ENCODE measurements around the gene OSBP2.

Gene OSBP2

DNA sequence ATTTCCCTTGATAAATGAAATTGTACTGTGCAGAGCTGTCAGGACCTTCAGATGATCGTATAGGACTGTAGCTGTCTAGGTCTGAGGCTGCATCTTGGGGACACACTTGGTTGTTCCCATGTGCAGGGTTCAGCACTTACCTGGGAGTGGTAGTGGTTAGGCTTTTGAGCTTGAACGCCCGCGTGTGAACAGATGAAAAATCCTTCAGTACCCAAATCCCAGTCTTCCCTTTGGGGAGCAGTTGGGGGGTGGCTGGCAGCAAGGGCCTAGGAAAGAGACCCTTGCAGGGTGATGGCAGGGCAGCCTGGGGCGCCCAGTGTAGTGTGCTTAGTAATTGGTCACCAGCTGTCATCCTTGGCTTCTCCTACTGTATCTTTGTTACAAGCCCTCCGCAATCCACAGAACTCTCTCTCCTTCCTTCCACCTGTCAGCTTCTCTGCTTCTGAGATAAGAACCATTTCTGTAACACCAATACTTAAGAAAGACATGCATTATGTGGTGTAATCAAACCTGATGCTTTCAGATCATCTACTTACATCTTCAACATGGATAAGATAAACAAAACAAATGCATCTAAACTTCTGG, 209.3 kb downstream of the OSBP2 start:
- no peak for DNase-seq (ENCODE audit: low read depth)

DNA sequence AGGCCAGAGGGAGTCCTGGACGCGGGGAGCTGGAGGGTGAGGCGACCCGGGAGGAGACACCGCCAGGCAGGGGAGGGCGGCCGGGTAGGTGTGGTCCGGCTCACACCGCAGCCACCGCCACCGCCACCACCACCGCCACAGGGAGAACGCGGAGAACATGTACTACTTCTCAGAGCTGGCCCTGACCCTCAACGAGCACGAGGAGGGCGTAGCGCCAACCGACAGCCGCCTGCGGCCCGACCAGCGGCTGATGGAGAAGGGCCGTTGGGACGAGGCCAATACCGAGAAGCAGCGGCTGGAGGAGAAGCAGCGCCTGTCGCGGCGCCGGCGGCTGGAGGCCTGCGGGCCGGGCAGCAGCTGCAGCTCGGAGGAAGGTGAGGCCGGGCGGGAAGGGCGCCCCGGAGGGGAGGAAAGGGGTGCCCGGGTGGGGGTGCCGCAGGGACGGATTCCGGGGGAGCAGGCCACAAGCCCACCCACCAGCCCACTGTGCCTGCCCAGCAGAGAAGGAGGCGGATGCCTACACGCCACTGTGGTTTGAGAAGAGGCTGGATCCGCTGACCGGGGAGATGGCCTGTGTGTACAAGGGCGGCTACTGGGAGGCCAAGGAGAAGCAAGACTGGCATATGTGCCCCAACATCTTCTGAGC, 211.1 kb downstream of the OSBP2 start:
- DNase-seq (ENCODE audit: low read depth) = no peak

DNA sequence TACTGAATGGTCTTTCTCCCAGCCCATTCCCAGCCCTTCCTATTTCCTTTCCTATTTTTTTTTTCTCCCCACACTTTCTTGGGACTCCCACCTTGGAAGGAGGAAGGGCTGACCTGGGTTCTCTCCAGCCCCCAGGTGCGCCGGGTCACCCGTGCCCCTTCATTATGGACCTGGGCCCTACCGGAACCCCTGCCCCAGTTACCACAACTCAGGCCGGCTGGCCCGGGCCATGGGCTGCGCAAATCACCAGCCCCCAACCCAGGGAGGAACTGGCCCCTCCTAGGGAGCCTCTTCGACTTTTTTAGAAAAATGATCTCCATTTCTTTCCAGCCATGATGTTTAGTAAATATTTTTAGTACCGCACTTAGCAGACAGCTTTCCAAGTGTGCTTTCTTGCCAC, 211.7 kb downstream of the OSBP2 start:
- DNase-seq (ENCODE audit: low read depth) = no peak

DNA sequence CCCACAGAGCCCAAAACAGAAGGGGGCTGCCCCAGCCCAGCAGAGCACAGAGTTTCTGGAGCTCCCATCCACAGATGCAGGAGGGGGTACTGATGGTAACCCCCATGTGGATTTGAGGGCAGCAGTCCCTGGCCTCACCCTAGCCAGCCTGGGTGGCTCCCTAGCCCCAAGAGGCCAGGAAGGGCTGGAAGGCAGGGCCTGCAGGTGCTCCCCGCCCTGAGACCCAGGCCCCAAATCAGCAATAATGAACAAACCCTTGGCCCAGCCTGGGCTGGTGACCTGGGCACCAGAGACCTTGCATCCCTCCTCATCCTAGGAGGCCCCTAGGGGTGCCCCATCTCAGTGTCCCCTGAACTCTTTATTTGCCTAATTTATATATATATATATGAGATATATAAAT, 212.3 kb downstream of the OSBP2 start:
- DNase-seq (ENCODE audit: low read depth) = no peak

DNA sequence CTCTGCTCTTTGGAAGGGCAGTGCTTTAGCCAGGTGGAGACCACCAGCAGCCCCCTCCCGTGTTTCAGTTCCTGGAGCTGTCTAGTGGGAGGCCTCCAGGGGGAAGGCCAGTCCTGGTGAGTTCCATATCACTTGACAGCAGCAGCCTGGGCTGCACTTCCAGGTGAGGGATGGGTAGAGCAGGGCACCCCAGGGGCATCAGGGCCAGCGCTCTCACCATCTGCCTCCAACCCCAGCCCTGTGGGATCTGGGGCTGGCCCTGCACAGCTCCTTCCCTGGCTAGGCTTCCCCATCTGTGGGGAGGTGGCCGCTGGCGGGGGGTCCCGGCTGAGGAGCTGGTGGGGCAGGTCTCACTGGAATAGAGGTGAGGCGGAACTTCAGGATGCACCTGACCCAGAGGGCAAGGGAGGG, 213.4 kb downstream of the OSBP2 start:
- DNase-seq (ENCODE audit: low read depth) = no peak

DNA sequence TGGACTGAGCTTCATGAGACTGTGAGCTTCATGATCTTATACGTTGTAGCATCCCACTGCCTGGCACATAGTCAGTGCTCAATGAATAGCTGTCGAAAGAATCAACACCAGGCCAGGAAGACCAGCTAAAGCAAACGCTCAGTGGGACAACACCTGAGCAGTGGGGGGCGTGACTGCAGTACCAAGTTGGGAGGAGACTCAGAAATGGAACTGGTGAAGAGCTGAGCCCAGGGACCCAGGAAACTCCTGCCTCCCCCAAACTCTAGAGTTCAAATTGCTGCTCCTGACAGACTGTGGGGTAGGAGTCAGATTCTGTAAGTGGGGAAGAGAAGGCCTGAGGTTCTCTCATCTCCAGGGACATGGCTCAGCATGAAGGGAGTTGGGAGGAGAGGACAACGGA, 214.6 kb downstream of the OSBP2 start:
- DNase-seq (ENCODE audit: low read depth) = no peak

DNA sequence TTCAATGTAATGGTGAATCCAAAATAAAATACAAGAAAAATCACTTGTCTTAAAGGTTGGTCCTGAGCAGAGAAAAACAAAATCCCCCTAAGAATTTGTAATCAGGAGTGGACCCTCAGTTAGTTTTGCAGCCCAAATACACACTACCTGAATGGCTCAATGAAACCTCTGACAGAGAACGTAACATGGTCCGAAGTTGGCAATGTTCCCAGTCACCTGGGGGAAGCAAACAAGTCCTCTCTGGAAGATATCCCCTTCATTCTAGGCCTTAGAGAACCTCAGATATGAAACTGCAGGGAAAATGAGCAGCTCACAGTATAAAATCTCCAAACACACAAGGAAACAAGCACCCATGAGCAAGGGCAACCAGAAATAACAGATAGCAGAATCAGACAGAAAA, 215.7 kb downstream of the OSBP2 start:
- no peak for DNase-seq (ENCODE audit: low read depth)

DNA sequence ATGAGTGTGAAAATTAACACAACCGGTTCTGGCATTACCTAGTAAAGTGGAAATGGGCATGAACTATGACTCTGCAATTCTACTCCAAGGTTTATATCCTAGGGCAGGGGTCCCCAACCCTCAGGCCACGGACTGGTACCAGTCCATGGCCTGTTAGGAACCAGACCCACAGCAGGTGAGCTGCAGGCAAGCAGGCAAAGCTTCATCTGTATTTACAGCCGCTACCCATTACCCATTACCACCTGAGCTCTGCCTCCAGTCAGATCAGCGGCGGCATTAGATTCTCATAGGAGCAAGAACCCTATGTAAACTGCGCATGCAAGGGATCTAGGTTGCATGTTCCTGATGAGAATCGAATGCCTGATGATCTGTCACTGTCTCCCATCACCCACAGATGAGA, 224.1 kb downstream of the OSBP2 start:
- DNase-seq (ENCODE audit: low read depth) = no peak

DNA sequence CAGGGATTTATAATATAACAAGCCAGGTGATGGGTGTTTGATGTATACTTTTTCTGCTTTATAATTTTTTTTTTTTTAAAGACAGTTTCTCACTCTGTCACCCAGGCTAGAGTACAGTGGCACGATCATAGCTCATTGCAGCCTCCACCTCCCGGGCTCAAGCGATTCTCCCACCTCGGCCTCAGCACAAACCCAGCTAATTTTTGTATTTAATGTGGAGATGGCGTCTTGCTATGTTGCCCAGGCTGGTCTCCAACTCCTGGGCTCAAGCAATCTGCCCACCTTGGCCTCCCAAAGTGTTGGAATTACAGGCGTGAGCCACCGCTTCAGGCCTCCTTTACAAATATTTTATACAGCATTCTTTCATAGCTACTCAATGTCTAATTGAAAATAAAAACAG, 225.3 kb downstream of the OSBP2 start:
- DNase-seq (ENCODE audit: low read depth) = no peak

DNA sequence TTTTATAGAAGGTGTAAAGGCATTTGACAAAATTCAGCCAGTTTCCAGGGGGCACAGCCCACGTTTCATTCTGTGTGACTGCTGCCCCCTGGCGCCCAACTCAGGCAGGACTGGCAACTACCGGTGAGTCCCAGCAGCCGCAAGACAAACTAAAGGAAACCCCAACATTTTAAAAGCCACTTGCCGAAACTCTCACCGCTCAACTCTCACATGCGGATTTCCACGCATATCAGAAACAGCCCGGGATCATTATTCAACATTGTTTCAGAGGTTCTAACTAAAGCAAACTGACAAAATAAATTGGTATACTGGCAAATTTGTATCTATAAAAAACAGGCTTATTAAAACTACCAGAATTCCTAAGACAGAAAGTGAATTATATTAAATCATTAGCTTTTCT, 225.7 kb downstream of the OSBP2 start:
- peak; percentile 88 for DNase-seq (ENCODE audit: low read depth)

DNA sequence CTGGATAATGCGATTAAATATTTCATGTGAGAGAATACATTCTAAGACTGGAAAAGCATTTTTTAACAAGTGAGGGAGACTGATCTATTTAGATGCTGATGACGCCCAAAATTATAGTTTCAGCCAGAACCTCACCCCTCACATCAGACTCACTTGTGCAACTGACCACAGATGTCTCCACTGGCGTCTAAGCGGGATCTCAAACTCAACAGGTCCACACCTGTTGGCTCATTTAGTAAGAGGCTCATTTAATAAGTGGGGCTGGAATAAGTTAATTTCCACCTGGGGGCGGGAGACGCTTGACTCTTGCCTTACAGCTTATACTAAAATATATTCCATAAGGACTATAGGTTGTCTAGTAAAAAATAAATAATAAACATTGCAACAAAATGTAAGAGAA, 226.4 kb downstream of the OSBP2 start:
- no peak for DNase-seq (ENCODE audit: low read depth)

DNA sequence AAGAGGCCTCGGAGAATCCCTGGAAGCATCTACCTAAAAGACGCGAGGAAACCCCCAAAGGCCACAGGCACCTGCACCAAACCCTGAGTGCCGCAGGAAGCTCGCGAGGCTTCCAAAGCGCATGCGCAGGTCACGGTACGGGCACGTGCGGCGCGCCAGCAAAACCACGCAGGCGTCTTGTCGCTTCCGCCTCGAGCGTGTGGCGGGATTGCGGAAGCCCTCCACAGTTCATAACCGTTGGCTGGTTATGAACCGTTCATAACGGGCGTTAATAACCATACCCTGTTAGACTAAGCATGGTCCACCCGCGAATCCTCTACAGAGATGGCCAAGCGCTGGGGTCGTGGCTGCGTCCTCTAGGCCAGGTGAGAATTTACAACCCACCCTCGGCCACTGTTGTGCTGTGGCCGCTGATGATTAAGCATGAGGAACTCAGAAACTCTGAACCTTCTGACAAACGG, 227.5 kb downstream of the OSBP2 start:
- DNase-seq (ENCODE audit: low read depth) = peak; percentile 81

DNA sequence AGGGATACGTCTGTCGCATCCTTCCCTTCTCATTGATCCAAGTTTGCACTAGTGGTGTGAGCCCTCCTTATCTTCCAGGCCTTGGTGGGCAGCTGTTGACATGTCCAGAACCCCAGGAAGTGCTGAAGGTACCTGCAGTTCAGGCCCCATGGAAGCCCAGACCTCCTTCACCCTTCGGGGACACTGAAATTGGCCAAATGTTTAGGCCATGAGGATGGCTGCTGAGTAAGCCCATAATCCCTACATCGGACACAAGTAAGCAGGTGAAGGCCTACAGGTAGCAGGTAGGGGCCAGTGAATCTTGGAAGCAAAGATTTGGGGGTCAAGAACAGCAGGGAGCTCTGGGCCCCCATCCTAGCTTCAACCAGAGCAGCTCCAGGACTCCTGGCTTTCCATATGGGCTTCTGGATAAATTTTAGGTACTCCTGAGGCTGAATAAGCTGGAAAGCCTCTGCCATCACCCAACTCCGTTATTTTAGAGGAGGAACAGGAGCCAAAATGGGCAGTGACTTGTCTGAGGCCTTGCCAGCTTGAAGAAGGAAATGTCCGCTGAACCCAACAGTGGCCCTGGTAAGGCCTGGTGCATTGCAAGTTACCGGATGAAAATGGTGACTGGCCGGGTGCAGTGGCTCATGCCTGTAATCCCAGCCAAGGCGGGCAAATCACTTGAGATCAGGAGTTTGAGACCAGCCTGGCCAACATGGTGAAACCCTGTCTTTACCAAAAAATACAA, 228.7 kb downstream of the OSBP2 start:
- no peak for DNase-seq (ENCODE audit: low read depth)

DNA sequence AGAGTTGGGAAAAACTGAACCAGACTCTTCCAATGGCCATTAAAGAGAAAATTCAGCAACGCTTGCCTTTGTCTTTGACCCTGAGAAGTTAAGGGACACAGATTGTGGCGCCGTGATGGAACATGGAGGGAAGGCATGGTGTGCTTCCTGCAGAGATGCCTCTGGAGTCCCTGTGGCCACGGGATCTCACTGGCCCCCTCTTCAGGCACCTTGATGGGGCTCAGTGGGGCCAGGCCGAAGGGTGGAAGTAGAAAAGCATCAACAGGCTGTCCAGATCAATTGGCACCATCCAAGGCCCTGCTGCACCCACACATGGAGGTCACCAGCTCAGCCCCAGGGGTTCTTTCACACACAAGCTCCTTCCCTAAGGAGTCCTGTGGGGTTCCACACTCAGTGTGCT, 231.0 kb downstream of the OSBP2 start:
- no peak for DNase-seq (ENCODE audit: low read depth)

DNA sequence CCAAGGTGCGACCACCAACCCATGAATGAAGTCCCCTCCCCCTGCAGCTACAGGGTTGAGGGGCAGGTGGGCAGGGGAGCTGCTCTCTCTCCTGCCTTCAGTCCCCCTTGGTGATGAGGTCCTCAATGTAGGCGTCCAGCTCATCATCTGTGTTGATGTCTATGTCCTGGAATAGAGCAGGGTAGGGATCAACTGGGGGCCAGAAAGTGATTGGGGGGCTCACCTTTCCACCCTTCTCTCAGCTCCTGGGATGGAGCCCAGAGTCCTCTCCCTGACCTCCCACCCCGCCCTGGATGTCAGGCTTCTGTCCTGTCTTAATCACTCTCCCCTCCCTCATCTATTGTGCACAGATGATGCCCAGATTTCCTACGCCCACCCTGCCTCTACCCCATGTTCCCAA, 232.0 kb downstream of the OSBP2 start:
- no peak for DNase-seq (ENCODE audit: low read depth)

DNA sequence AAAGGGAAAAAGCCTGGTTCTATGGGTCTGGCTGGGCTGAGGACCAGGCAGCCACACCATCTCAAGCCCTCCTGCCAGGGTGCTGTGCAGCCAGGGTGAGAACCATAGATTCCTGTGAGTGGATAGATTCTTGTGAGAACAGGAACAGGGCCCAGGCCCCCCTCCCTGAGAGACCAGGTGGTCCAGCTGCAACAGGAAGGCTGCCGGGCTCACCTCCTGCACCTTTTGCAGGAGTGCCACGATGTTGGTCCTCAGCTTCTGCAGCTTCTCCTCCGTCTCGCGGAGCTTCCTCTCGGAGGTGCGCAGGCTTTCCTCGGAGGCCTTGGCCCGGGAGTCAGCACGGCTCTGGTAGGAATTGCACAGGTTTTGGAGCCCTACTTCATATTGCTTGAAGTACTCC, 233.1 kb downstream of the OSBP2 start:
- no peak for DNase-seq (ENCODE audit: low read depth)

DNA sequence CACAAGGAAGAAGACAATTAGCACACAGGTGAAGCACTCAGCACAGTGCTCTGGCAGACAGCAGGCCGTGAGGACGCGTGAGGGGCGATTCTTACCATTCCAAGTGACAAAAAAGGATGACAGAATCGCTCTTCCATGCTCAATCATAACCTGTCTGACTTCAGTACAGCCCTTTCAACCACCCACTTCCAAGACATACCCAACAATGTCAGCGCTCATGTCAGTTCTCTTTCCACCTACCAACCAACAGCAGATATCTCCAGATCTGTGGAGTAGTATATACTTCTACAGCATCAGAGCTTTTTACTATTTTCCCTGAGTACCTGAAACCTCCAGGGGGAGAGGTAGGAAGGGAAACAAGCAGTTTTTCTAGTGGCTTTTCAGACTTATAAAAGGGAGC, 233.7 kb downstream of the OSBP2 start:
- DNase-seq (ENCODE audit: low read depth) = no peak

DNA sequence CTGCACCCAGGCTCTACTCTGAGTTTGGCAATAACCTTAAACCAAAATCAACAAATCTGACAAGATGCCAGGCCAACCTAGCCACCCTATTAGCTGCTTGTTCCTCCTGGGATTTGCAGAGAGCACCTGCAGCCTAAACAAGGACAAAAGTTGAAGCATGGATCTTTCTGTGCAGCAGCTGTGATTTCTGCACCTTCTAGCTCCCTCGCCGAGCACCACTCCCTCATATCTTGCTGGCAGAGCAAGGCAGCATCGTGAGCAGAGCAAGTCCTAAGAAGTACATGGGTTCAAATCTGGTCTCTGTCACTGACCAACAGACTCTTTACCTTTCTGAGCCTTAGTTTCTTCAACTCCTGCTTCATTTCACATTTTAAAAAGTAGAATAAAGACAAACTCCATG, 235.6 kb downstream of the OSBP2 start:
- DNase-seq (ENCODE audit: low read depth) = no peak

DNA sequence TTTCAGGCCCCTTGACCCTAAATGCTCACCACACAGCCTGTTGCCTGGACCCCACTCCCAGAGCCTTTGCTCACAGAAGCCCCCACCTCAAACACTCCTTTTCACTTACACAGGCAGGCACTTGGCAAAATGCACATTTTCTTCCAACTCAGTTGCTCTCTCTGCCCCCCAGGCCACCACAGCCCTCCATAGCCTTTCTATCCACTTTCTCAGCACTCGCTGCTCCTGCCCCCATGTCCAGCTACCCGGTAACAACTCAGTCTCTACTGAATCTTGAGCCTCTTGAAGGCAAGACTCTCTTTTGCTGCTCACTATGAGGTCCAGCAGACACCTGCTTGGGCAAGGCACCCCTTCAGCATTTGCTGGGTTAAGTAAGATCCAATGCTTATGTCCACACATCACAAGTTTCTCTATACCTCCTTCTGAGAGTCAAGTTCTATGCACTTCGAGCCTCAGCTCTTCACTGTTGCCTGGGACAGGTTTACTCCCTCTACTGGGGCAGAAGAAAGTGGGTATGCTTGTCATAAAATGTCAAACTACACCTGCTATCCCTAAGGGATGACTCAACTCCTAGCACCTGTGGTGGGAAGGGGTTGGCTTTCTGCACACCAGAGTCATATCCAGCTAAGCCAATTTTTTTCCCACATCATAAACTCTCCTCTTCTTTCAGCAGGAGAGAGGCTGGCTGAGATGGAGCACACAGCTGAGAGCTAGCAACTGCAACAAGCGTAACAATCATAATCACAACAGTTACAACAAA, 237.0 kb downstream of the OSBP2 start:
- DNase-seq (ENCODE audit: low read depth) = no peak

DNA sequence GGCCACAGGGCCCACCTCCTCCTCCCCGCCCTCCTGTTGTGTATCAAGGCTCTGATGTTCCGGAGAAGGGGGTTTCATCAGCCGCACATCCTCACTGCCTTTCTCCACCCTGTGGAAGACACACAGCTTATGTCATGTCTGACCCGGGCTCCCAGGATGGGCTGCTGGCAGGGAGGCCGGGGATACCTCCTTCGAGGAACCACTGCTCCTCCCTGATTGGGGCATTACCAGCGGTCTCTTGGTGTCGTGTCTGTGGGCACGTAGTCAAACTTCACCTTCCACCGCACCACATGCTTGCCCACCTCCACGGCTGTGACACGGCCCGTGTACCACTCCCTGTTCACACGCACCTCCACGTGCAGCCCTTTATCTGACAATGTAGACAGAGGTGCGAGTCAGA, 238.0 kb downstream of the OSBP2 start:
- DNase-seq (ENCODE audit: low read depth) = no peak

DNA sequence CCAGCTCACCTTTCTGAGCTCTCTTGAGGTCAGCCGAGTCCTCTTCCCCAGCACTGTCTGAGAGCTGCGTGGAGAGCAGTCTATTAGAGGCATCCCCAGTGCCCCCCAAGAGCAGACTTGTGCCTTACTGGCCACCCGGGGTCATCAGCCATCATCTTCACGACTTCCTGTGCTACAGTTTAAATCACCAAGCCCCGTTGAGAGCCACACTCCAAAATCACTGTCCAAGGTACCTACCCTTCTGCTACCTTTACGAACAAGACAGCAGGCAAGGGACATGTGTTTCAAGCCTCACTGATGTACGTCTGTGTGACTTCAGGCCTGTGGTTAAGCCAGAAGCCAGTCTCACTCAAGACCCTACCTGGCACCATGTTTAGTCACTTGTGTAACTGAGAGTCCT, 238.8 kb downstream of the OSBP2 start:
- no peak for DNase-seq (ENCODE audit: low read depth)

DNA sequence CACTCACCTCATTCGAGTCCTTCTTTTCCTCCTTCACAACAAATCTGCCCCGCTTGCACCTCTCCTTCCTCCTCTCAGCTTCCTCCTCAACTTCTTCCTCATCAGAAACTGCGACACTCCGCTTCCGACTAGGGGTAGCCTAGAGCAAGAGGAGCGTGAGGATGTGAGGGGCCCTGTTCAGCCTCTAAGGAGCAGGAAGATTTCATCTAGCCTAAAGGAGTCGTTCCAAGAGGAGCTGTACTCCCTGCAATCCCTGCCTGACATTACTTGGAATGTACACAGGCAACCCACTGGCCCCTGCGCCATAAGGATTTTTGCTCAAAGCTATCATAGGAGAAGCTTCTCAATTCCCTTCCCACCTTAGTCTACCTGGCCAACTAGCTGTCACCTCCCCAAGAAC, 239.4 kb downstream of the OSBP2 start:
- no peak for DNase-seq (ENCODE audit: low read depth)
